Measurements from ENCODE around the gene DLK1.

The DLK1 gene

GRCh38 chr14:100734031-100734990 is 7.6 kb downstream of the DLK1 start:
- no peak for TF ChIP-seq ZFX (IDR thresholded peaks at IDR 0.05)
- TF ChIP-seq CTCF (conservative IDR thresholded peaks at IDR 0.05): no peak
- H3K27ac ChIP-seq: no peak overlapping the region

GRCh38 chr14:100735271-100735670 is 8.6 kb downstream of the DLK1 start:
- no peak overlapping the region for H3K27ac ChIP-seq
- TF ChIP-seq CTCF (conservative IDR thresholded peaks at IDR 0.05) (no peak), ZFX (IDR thresholded peaks at IDR 0.05) (no peak)

- TF ChIP-seq ZFX (IDR thresholded peaks at IDR 0.05) (no peak), CTCF (conservative IDR thresholded peaks at IDR 0.05) (no peak)
- H3K27ac ChIP-seq: no peak overlapping the region
These were observed 9.8 kb downstream of the DLK1 start for GRCh38 chr14:100736269-100737180.

GRCh38 chr14:100737526-100737925 is 10.8 kb downstream of the DLK1 start:
- H3K27ac ChIP-seq: no peak overlapping the region
- TF ChIP-seq ZFX (IDR thresholded peaks at IDR 0.05): no peak
- no peak for TF ChIP-seq CTCF (conservative IDR thresholded peaks at IDR 0.05)

GRCh38 chr14:100738269-100738691 is 11.6 kb downstream of the DLK1 start:
- H3K27ac ChIP-seq: no peak overlapping the region
- TF ChIP-seq ZFX (IDR thresholded peaks at IDR 0.05) (no peak), CTCF (conservative IDR thresholded peaks at IDR 0.05) (no peak)

GRCh38 chr14:100738704-100739131 is 12.0 kb downstream of the DLK1 start:
- TF ChIP-seq CTCF (conservative IDR thresholded peaks at IDR 0.05): no peak
- TF ChIP-seq ZFX (IDR thresholded peaks at IDR 0.05): no peak
- H3K27ac ChIP-seq: no peak overlapping the region
